Measurements from ENCODE around the gene SHC1. TPM values are rescaled to one million over a fixed set of nuclear protein-coding genes. Genes with fewer than 3 reads are reported as not detected.

SHC1 gene
- total and polyA plus RNA-seq, 2 donors from 2014 or later = 43.8 to 153 TPM

DNA sequence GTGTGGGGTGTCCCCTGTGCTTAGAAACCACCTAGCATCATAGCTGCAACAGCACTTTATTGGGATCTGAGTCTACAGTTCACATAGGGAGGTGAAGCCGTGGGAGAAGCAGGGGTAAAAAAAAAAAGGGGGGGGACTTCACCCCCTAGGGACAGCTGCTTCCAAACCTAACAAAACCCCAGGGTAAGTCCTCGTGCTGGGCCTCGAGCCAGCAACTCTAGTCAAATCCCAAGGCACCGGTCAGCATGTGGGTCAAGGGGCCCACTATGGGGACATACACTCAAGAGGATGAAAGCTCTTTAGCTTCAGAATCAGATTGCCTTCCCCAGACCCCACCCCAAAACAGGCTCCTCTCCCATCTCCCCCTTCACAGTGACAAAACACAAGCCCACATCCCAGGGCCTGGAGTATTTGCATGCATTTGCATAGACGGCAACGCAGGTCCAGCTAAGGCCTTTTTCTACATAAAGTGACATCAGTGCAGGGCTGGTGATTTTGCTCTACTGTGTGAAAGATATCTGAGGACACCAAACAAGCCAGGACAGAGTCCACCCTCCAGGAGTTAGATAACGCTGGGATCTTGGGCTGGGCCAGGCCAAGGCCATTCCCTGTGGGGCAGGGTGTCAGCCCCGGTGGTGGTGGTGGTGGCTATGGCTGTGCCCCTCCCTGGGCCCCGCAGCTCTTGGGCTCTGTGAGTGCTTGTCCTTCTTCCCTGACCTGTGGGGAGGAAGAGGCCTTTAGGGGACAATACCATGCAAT, 26.0 kb downstream of the SHC1 start:
- TF ChIP-seq CTCF (IDR thresholded peaks at IDR 0.05; ENCODE audit: borderline replicate concordance, extremely low read depth, insufficient read depth) = no peak
- Histone ChIP-seq H3K4me1 (ENCODE audit: control insufficient read depth in 2 of 3, insufficient read depth in 2 of 3, low read depth in 1 of 3, low read length in 3 of 3) (peaks cover 0 to 24% (median 11%) of the 10 kb centered on the region in 3 donors), H3K9ac (ENCODE audit: low read length in 3 of 3) (no peak overlapping the region), H3K4me3 (ENCODE audit: low read length in 3 of 3) (no peak overlapping the region), H3K27ac (ENCODE audit: low read depth in 2 of 2, low read length in 2 of 2) (peak overlapping the region in 1 of 2 donors; percentile 45), H3K27me3 (ENCODE audit: control insufficient read depth, insufficient read depth, low read length) (no peaks in the 10 kb centered on the region), H3K36me3 (ENCODE audit: control insufficient read depth in 2 of 3, insufficient read depth in 3 of 3, low read length in 3 of 3) (peaks cover 0 to 14% (median 5%) of the 10 kb centered on the region in 3 donors), H3K9me3 (ENCODE audit: control insufficient read depth in 2 of 3, insufficient read depth in 1 of 3, low read length in 3 of 3) (no peaks in the 10 kb centered on the region)
- intact Hi-C loops (cut with DNase I) = no loop called here
- DNase-seq (no peak), FAIRE-seq (no peak)

- intact Hi-C loops (cut with DNase I) = no loop called here
These were observed 26.7 kb downstream of the SHC1 start for GRCh38 chr1:154943649-154944400.

DNA sequence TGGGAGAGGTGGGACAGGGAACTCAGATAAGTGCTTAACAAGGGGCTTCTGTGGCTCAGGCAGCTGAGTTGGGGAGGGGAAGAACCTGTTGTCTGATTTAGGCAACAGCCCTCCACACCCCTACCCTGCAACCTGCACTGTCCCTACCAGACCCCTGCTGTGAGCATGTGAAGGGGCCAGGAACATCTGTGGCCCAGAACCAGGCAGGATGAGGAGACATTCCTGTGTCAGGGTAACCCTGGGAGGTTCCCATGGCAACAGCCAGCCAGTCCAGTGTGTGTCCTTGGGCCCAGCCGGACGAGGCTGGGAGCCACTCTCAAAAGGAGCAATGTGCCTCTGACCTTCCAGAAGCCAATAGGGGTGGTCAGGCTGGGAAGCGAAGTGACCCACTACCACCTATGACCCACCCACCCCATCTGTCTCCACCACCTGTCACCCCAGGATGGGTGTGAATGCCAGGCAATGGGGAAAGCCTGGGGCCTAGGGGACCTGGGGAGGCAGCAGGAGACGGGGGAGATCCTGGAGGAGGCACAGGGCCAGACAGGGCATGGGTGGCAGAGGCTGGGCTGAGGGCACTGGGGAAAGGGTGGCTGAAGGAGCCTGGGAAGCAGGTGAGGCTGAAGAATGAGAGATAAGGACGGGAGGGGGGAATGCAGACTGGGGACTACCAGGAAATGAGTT, 29.1 kb downstream of the SHC1 start:
- Histone ChIP-seq H3K4me3 (ENCODE audit: low read length in 3 of 3) (no peak overlapping the region), H3K36me3 (ENCODE audit: control insufficient read depth in 2 of 3, insufficient read depth in 3 of 3, low read length in 3 of 3) (peaks cover 0 to 6% (median 2%) of the 10 kb centered on the region in 3 donors), H3K27ac (ENCODE audit: low read depth in 2 of 2, low read length in 2 of 2) (peak overlapping the region; percentile 63 to 75), H3K27me3 (ENCODE audit: control insufficient read depth, insufficient read depth, low read length) (no peaks in the 10 kb centered on the region), H3K4me1 (ENCODE audit: control insufficient read depth in 2 of 3, insufficient read depth in 2 of 3, low read depth in 1 of 3, low read length in 3 of 3) (peaks cover 0 to 29% (median 20%) of the 10 kb centered on the region in 3 donors), H3K9me3 (ENCODE audit: control insufficient read depth in 2 of 3, insufficient read depth in 1 of 3, low read length in 3 of 3) (no peaks in the 10 kb centered on the region), H3K9ac (ENCODE audit: low read length in 3 of 3) (peak overlapping the region in 1 of 3 donors; percentile 38)
- peak in 4 of 5 donors; percentile 42 to 64 (median 50) for DNase-seq
- no peak for FAIRE-seq
- TF ChIP-seq CTCF (IDR thresholded peaks at IDR 0.05; ENCODE audit: borderline replicate concordance, extremely low read depth, insufficient read depth) = no peak
- intact Hi-C loops (cut with DNase I) = no loop called here

More at GRCh38 chr1:154943649-154944400, 26.7 kb downstream of the SHC1 start:
- TF ChIP-seq CTCF (IDR thresholded peaks at IDR 0.05; ENCODE audit: borderline replicate concordance, extremely low read depth, insufficient read depth) = peak; percentile 53
- Histone ChIP-seq H3K4me3 (ENCODE audit: low read length in 3 of 3) (no peak overlapping the region), H3K27ac (ENCODE audit: low read depth in 2 of 2, low read length in 2 of 2) (peak overlapping the region in 1 of 2 donors; percentile 45), H3K9ac (ENCODE audit: low read length in 3 of 3) (peak overlapping the region in 1 of 3 donors; percentile 6), H3K4me1 (ENCODE audit: control insufficient read depth in 2 of 3, insufficient read depth in 2 of 3, low read depth in 1 of 3, low read length in 3 of 3) (peaks cover 0 to 24% (median 11%) of the 10 kb centered on the region in 3 donors), H3K27me3 (ENCODE audit: control insufficient read depth, insufficient read depth, low read length) (no peaks in the 10 kb centered on the region), H3K36me3 (ENCODE audit: control insufficient read depth in 2 of 3, insufficient read depth in 3 of 3, low read length in 3 of 3) (peaks cover 0 to 14% (median 5%) of the 10 kb centered on the region in 3 donors), H3K9me3 (ENCODE audit: control insufficient read depth in 2 of 3, insufficient read depth in 1 of 3, low read length in 3 of 3) (no peaks in the 10 kb centered on the region)
- DNase-seq (peak in 3 of 5 donors; percentile 29 to 54 (median 40)), FAIRE-seq (no peak)
